ENCODE data around the gene JARID2.

The JARID2 gene

GRCh38 chr6:15257357-15258132, 11.7 kb downstream of the JARID2 start:
- 77% methylated on average over 8 of the region's 8 CpGs for WGBS
- Histone ChIP-seq H3K18ac (ENCODE audit: low read depth in 1 of 2, low read length in 2 of 2) (peak overlapping the region in 1 of 2 experiments; percentile 14), H3K4me1 (ENCODE audit: control insufficient read depth, insufficient read depth, low read depth, low read length) (peaks cover 7% of the 10 kb centered on the region), H2BK15ac (ENCODE audit: low read depth, poor library complexity, severe bottlenecking) (no peak overlapping the region), H2BK12ac (ENCODE audit: low read length in 2 of 2) (no peak overlapping the region), H2BK5ac (ENCODE audit: low read depth, low read length, poor library complexity, severe bottlenecking) (no peak overlapping the region), H3K9me3 (ENCODE audit: control insufficient read depth, low read length) (no peaks in the 10 kb centered on the region), H4K91ac (ENCODE audit: low read length) (no peak overlapping the region), H3K4me2 (ENCODE audit: low read length, poor library complexity, severe bottlenecking) (no peak overlapping the region), H2AFZ (ENCODE audit: low read depth, low read length) (no peak overlapping the region), H3K27ac (ENCODE audit: low read length, poor library complexity, severe bottlenecking) (no peak overlapping the region), H3K27me3 (ENCODE audit: control insufficient read depth in 1 of 2, insufficient read depth in 1 of 2, low read length in 2 of 2) (no peaks in the 10 kb centered on the region), H3K14ac (ENCODE audit: low read length in 2 of 2) (no peak overlapping the region), H3K36me3 (ENCODE audit: control insufficient read depth in 1 of 2, insufficient read depth in 2 of 2, low read depth in 1 of 2, low read length in 2 of 2) (peaks cover 0 to 3% of the 10 kb centered on the region in 2 experiments), H3K23ac (ENCODE audit: low read length in 2 of 2) (no peak overlapping the region), H3K9ac (ENCODE audit: low read length) (no peak overlapping the region), H3K79me1 (replicated peaks; ENCODE audit: low read length, poor library complexity, severe bottlenecking) (peaks cover 26% of the 10 kb centered on the region), H3K4ac (ENCODE audit: low read depth in 1 of 2, low read length in 2 of 2) (no peak overlapping the region), H3K4me3 (ENCODE audit: insufficient read depth in 1 of 2, low read depth in 1 of 2, low read length in 2 of 2) (no peak overlapping the region), H2BK120ac (ENCODE audit: low read depth, low read length) (no peak overlapping the region), H4K8ac (ENCODE audit: low read length) (no peak overlapping the region), H2AK5ac (ENCODE audit: low read length, severe bottlenecking) (no peak overlapping the region)
- no peak for DNase-seq

DNA sequence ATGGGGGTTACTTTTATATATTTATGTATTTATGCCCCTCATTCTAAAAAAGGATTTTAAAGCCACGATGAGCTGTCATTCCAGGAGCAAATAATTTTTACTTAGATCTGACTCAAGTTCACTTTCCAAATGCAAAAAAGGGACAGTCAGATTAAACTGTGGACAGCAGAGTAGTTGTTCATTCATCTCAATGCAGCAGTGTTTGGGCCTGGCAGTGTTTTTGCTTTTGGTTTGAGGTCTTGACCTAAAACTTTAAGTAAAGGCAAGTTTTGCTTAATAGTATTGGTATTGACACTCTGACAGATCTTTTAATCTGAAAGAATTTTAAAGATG, 13.9 kb downstream of the JARID2 start:
- H3K4ac ChIP-seq (ENCODE audit: low read depth in 1 of 2, low read length in 2 of 2): no peak overlapping the region
- H3K79me1 ChIP-seq (replicated peaks; ENCODE audit: low read length, poor library complexity, severe bottlenecking): peaks cover 21% of the 10 kb centered on the region
- H4K91ac ChIP-seq (ENCODE audit: low read length): no peak overlapping the region
- H3K9ac ChIP-seq (ENCODE audit: low read length): no peak overlapping the region
- H3K27me3 ChIP-seq (ENCODE audit: control insufficient read depth in 1 of 2, insufficient read depth in 1 of 2, low read length in 2 of 2): no peaks in the 10 kb centered on the region
- no peak overlapping the region for H2AFZ ChIP-seq (ENCODE audit: low read depth, low read length)
- H3K9me3 ChIP-seq (ENCODE audit: control insufficient read depth, low read length): no peaks in the 10 kb centered on the region
- H2BK5ac ChIP-seq (ENCODE audit: low read depth, low read length, poor library complexity, severe bottlenecking): no peak overlapping the region
- H3K27ac ChIP-seq (ENCODE audit: low read length, poor library complexity, severe bottlenecking): no peak overlapping the region
- no peak overlapping the region for H3K18ac ChIP-seq (ENCODE audit: low read depth in 1 of 2, low read length in 2 of 2)
- H3K4me2 ChIP-seq (ENCODE audit: low read length, poor library complexity, severe bottlenecking): no peak overlapping the region
- H3K36me3 ChIP-seq (ENCODE audit: control insufficient read depth in 1 of 2, insufficient read depth in 2 of 2, low read depth in 1 of 2, low read length in 2 of 2): no peaks in the 10 kb centered on the region
- no peak overlapping the region for H2BK15ac ChIP-seq (ENCODE audit: low read depth, poor library complexity, severe bottlenecking)
- 60% methylated on average over 1 of the region's 1 CpG for WGBS
- H2AK5ac ChIP-seq (ENCODE audit: low read length, severe bottlenecking): no peak overlapping the region
- no peak overlapping the region for H3K23ac ChIP-seq (ENCODE audit: low read length in 2 of 2)
- peak; percentile 31 for DNase-seq
- H3K4me3 ChIP-seq (ENCODE audit: insufficient read depth in 1 of 2, low read depth in 1 of 2, low read length in 2 of 2): no peak overlapping the region
- H2BK12ac ChIP-seq (ENCODE audit: low read length in 2 of 2): no peak overlapping the region
- no peak overlapping the region for H2BK120ac ChIP-seq (ENCODE audit: low read depth, low read length)
- peaks cover 7% of the 10 kb centered on the region for H3K4me1 ChIP-seq (ENCODE audit: control insufficient read depth, insufficient read depth, low read depth, low read length)
- no peak overlapping the region for H3K14ac ChIP-seq (ENCODE audit: low read length in 2 of 2)
- H4K8ac ChIP-seq (ENCODE audit: low read length): no peak overlapping the region

DNA sequence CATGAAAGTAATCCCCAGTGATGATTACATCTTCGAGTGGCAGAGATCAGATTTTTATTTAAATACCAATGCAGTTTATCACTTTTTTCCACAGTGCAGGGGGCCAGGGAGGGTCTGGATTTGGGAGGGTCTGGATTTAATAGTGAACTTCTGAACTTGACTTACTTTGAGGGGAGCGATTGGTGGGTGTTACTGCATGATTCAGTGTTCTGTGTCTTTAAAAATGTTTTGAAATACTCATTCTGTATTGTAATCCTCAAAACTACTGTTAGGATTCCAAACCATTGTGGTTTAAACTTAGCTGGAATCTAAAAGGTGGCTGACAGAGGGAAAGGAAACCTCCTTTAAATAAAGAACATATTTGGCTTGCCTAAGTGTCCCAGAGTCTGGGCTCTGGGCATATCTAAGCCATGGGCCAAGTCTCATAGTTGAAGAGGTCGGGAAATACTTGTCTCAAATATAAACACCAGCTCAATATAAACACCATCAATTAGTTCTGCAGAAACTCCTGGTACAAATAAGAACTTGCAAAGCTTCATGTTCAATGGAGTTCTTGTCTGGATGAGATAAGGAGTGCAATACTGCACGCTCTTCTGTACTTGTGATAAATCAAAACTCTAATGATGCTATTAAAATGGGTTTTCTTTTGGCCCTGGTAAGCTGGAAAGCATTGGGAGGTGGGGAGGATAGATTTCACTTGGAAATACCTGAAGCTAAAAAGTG, 14.4 kb downstream of the JARID2 start:
- Histone ChIP-seq H3K14ac (ENCODE audit: low read length in 2 of 2) (no peak overlapping the region), H2BK5ac (ENCODE audit: low read depth, low read length, poor library complexity, severe bottlenecking) (no peak overlapping the region)
- 0% methylated on average over 1 of the region's 4 CpGs for WGBS

DNA sequence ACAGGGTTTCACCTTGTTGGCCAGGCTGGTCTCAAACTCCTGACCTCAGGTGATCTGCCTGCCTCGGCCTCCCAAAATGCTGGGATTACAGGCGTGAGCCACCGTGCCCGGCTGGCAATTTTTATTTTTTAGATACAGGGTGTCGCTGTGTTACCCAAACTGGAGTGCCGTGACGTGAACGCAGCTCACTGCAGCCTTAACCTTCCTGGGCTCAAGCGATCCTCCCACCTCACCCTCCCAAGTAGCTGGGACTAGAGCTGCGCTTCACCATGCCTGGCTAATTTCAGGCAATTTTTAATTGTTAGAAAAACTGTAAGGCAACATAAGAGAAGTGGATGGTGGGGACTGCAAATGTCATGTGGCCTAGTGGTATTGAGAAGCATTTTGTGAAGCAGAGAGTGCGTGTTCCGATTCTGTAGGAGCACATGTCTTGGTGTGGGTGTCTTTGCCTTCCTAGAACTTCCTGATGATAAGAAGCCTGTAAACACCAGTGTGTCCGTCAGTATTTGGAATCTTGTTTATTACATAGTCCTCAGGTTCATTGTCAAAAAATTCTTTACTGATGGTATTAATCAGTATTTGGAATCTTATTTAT, 18.0 kb downstream of the JARID2 start:
- Histone ChIP-seq H3K18ac (ENCODE audit: low read depth in 1 of 2, low read length in 2 of 2) (no peak overlapping the region), H3K4ac (ENCODE audit: low read depth in 1 of 2, low read length in 2 of 2) (no peak overlapping the region), H3K9me3 (ENCODE audit: control insufficient read depth, low read length) (no peaks in the 10 kb centered on the region), H2AFZ (ENCODE audit: low read depth, low read length) (no peak overlapping the region), H3K27me3 (ENCODE audit: control insufficient read depth in 1 of 2, insufficient read depth in 1 of 2, low read length in 2 of 2) (no peaks in the 10 kb centered on the region), H3K79me1 (replicated peaks; ENCODE audit: low read length, poor library complexity, severe bottlenecking) (peaks cover 14% of the 10 kb centered on the region), H4K91ac (ENCODE audit: low read length) (no peak overlapping the region), H3K4me3 (ENCODE audit: insufficient read depth in 1 of 2, low read depth in 1 of 2, low read length in 2 of 2) (no peak overlapping the region), H3K4me1 (ENCODE audit: control insufficient read depth, insufficient read depth, low read depth, low read length) (peaks cover 23% of the 10 kb centered on the region), H3K9ac (ENCODE audit: low read length) (no peak overlapping the region), H2BK15ac (ENCODE audit: low read depth, poor library complexity, severe bottlenecking) (no peak overlapping the region), H2BK12ac (ENCODE audit: low read length in 2 of 2) (peak overlapping the region in 1 of 2 experiments; percentile 34), H3K27ac (ENCODE audit: low read length, poor library complexity, severe bottlenecking) (no peak overlapping the region), H3K4me2 (ENCODE audit: low read length, poor library complexity, severe bottlenecking) (no peak overlapping the region), H4K8ac (ENCODE audit: low read length) (no peak overlapping the region), H2BK120ac (ENCODE audit: low read depth, low read length) (no peak overlapping the region), H3K14ac (ENCODE audit: low read length in 2 of 2) (no peak overlapping the region), H2AK5ac (ENCODE audit: low read length, severe bottlenecking) (no peak overlapping the region), H3K36me3 (ENCODE audit: control insufficient read depth in 1 of 2, insufficient read depth in 2 of 2, low read depth in 1 of 2, low read length in 2 of 2) (no peaks in the 10 kb centered on the region), H2BK5ac (ENCODE audit: low read depth, low read length, poor library complexity, severe bottlenecking) (no peak overlapping the region), H3K23ac (ENCODE audit: low read length in 2 of 2) (no peak overlapping the region)
- 93% methylated on average over 12 of the region's 13 CpGs for WGBS
- DNase-seq: no peak

More for the DNA sequence above, 14.4 kb downstream of the JARID2 start:
- peak; percentile 78 for DNase-seq
- Histone ChIP-seq H4K8ac (ENCODE audit: low read length) (no peak overlapping the region), H2BK15ac (ENCODE audit: low read depth, poor library complexity, severe bottlenecking) (no peak overlapping the region), H3K27me3 (ENCODE audit: control insufficient read depth in 1 of 2, insufficient read depth in 1 of 2, low read length in 2 of 2) (no peaks in the 10 kb centered on the region), H3K4ac (ENCODE audit: low read depth in 1 of 2, low read length in 2 of 2) (no peak overlapping the region), H2BK120ac (ENCODE audit: low read depth, low read length) (no peak overlapping the region), H3K23ac (ENCODE audit: low read length in 2 of 2) (no peak overlapping the region), H3K9me3 (ENCODE audit: control insufficient read depth, low read length) (no peaks in the 10 kb centered on the region), H2AK5ac (ENCODE audit: low read length, severe bottlenecking) (no peak overlapping the region), H3K79me1 (replicated peaks; ENCODE audit: low read length, poor library complexity, severe bottlenecking) (peaks cover 21% of the 10 kb centered on the region), H3K4me1 (ENCODE audit: control insufficient read depth, insufficient read depth, low read depth, low read length) (peaks cover 10% of the 10 kb centered on the region), H2BK12ac (ENCODE audit: low read length in 2 of 2) (no peak overlapping the region), H4K91ac (ENCODE audit: low read length) (no peak overlapping the region), H2AFZ (ENCODE audit: low read depth, low read length) (no peak overlapping the region), H3K18ac (ENCODE audit: low read depth in 1 of 2, low read length in 2 of 2) (no peak overlapping the region), H3K9ac (ENCODE audit: low read length) (peak overlapping the region; percentile 28), H3K4me3 (ENCODE audit: insufficient read depth in 1 of 2, low read depth in 1 of 2, low read length in 2 of 2) (peak overlapping the region in 1 of 2 experiments; percentile 1), H3K27ac (ENCODE audit: low read length, poor library complexity, severe bottlenecking) (no peak overlapping the region), H3K36me3 (ENCODE audit: control insufficient read depth in 1 of 2, insufficient read depth in 2 of 2, low read depth in 1 of 2, low read length in 2 of 2) (no peaks in the 10 kb centered on the region), H3K4me2 (ENCODE audit: low read length, poor library complexity, severe bottlenecking) (peak overlapping the region; percentile 7)

All from mesenchymal stem cell (in vitro differentiated cells and primary cell).